Tibial nerve (tissue), 4 donors: ENCODE results near the gene COX6A1. TPM values are rescaled to one million over a fixed set of nuclear protein-coding genes. Genes with fewer than 3 reads are reported as not detected.

Experiments used
- DNase-seq, 2 donors: peaks; one replicate each; pipeline ENCODE4 v3.0.0-alpha.2; 2019; ENCODE audit warnings: low spot score in 2 of 2
- H3K27ac ChIP-seq, 4 donors: fragments of 200-600 bp; sonication (generic) in 3 of 4; one replicate each; pipeline ENCODE4 v1.5.1; 2017 to 2019; ENCODE audit warnings: mild to moderate bottlenecking in 1 of 4
- H3K27me3 ChIP-seq, 2 donors: fragments of 200-600 bp; sonication (generic) in 1 of 2; one replicate each; pipeline versions ENCODE4 v1.5.1 to v1.6.0; 2017 to 2019
- H3K36me3 ChIP-seq, 3 donors: fragments of 200-600 bp; sonication (generic); one replicate each; pipeline ENCODE4 v1.5.1; 2018 to 2019
- H3K4me1 ChIP-seq, 4 donors: fragments of 200-600 bp; sonication (generic) in 3 of 4; one replicate each; pipeline ENCODE4 v1.5.1; 2017 to 2019
- H3K4me3 ChIP-seq, 4 donors: fragments of 200-600 bp; sonication (generic) in 3 of 4; one replicate each; pipeline ENCODE4 v1.5.1; 2017 to 2019; ENCODE audit warnings: mild to moderate bottlenecking in 1 of 4, moderate library complexity in 1 of 4
- H3K9me3 ChIP-seq, 4 donors: fragments of 200-600 bp; sonication (generic) in 3 of 4; one replicate each; pipeline ENCODE4 v1.5.1; 2017 to 2019
- EP300 ChIP-seq, 2 donors: sonication (generic); formaldehyde crosslinking; IDR thresholded peaks; one replicate each; pipeline ENCODE4 v1.6.1; 2017; ENCODE audit warnings: antibody characterized with exemption in 2 of 2, mild to moderate bottlenecking in 1 of 2
- POLR2A ChIP-seq, 2 donors: fragments of 450-650 bp; IDR thresholded peaks; one replicate each; pipeline ENCODE4 v1.6.1; 2017; ENCODE audit warnings: antibody characterized with exemption in 2 of 2, mild to moderate bottlenecking in 2 of 2, moderate library complexity in 2 of 2
- WGBS, 2 donors: methylation state at CpG; one replicate each; pipeline ENCODE4 v1.1.5; 2018; 5-methylcytosine and 5-hydroxymethylcytosine counted together
- total RNA-seq, 4 donors: library from RNA; depleted of rRNA; stranded (reverse); fragments of >200 nt; gene quantifications; one replicate each; pipeline ENCODE4 v1.1.0, GENCODE V29; 2016
- TF ChIP-seq, protein P1 (sequence below), 5 experiments: fragments of 200-600 bp in 3 of 5; fragments of 450-650 bp in 2 of 5; sonication (generic) in 3 of 5; IDR thresholded peaks; one replicate each; pipeline ENCODE4 v1.5.1; 2016 to 2019; ENCODE audit warnings: antibody characterized with exemption in 5 of 5, mild to moderate bottlenecking in 3 of 5, moderate library complexity in 2 of 5

Gene COX6A1
- total RNA-seq, 4 donors from 2014 or later: 458 to 661 (median 570) TPM

- no peak overlapping the region for H3K4me3 ChIP-seq
- no peak overlapping the region for H3K27ac ChIP-seq
- WGBS, 2 donors: 71 to 75% methylated on average over 5 of the region's 5 CpGs
- TF ChIP-seq, protein P1, sequence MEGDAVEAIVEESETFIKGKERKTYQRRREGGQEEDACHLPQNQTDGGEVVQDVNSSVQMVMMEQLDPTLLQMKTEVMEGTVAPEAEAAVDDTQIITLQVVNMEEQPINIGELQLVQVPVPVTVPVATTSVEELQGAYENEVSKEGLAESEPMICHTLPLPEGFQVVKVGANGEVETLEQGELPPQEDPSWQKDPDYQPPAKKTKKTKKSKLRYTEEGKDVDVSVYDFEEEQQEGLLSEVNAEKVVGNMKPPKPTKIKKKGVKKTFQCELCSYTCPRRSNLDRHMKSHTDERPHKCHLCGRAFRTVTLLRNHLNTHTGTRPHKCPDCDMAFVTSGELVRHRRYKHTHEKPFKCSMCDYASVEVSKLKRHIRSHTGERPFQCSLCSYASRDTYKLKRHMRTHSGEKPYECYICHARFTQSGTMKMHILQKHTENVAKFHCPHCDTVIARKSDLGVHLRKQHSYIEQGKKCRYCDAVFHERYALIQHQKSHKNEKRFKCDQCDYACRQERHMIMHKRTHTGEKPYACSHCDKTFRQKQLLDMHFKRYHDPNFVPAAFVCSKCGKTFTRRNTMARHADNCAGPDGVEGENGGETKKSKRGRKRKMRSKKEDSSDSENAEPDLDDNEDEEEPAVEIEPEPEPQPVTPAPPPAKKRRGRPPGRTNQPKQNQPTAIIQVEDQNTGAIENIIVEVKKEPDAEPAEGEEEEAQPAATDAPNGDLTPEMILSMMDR (IDR thresholded peaks at IDR 0.05): no peak
- TF ChIP-seq EP300 (IDR thresholded peaks at IDR 0.05): no peak
- no peak for TF ChIP-seq POLR2A (IDR thresholded peaks at IDR 0.05)
- no peaks in the 10 kb centered on the region for H3K4me1 ChIP-seq
- no peak for DNase-seq
- no peaks in the 10 kb centered on the region for H3K9me3 ChIP-seq
- H3K36me3 ChIP-seq: peaks cover 0 to 19% (median 0%) of the 10 kb centered on the region in 3 donors
- H3K27me3 ChIP-seq: no peaks in the 10 kb centered on the region
Observed at GRCh38 chr12:120488057-120488640, 50.2 kb downstream of the COX6A1 start.

DNA sequence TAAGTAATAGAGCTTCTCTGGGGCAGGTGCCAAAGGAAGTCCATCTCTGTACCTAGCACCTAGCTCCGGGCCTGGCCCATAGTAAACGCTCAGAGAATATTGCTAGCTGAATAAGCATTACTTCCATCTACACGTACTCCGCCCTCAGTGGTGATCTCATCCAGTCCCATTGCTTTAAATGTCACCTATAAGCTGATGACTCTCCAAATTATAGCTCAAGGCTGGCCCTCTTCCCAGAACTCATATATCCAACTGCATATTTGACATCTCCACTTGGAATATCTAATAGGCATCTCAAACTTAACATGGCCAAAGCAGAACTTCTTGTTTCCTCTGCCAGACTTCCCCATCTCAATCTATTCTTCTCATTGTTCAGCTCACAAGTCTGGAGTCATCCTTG is 51.1 kb downstream of the COX6A1 start:
- Histone ChIP-seq H3K9me3 (no peaks in the 10 kb centered on the region), H3K27me3 (no peaks in the 10 kb centered on the region), H3K36me3 (peaks cover 0 to 19% (median 0%) of the 10 kb centered on the region in 3 donors), H3K27ac (no peak overlapping the region), H3K4me3 (no peak overlapping the region), H3K4me1 (no peaks in the 10 kb centered on the region)
- TF ChIP-seq POLR2A (IDR thresholded peaks at IDR 0.05): no peak
- no peak for DNase-seq
- 89 to 94% methylated on average over 4 of the region's 4 CpGs for WGBS, 2 donors

GRCh38 chr12:120490325-120490724 is 52.4 kb downstream of the COX6A1 start:
- TF ChIP-seq POLR2A (IDR thresholded peaks at IDR 0.05): no peak
- TF ChIP-seq, protein P1 (IDR thresholded peaks at IDR 0.05): no peak
- TF ChIP-seq EP300 (IDR thresholded peaks at IDR 0.05): no peak
- H3K27ac ChIP-seq: no peak overlapping the region
- WGBS, 2 donors: 89 to 93% methylated on average over 5 of the region's 5 CpGs
- no peaks in the 10 kb centered on the region for H3K9me3 ChIP-seq
- DNase-seq: no peak
- no peak overlapping the region for H3K4me3 ChIP-seq
- peaks cover 0 to 6% (median 2%) of the 10 kb centered on the region in 4 donors for H3K4me1 ChIP-seq
- H3K36me3 ChIP-seq: peaks cover 0 to 19% (median 0%) of the 10 kb centered on the region in 3 donors
- H3K27me3 ChIP-seq: no peaks in the 10 kb centered on the region

Other genes starting within 250 kb of the COX6A1 start
- gene GCN1, start 243.4 kb upstream of the COX6A1 start, total RNA-seq: 100 to 1,000 TPM in 2 of 4 donors, 10 to 100 TPM in 2; 44.6 to 138 (median 106) TPM
- 1,000 to 10,000 TPM; 1,234 to 2,921 (median 1,418) TPM for gene RPLP0, start 237.0 kb upstream of the COX6A1 start, total RNA-seq
- 100 to 1,000 TPM; 217 to 428 (median 330) TPM for gene PXN, start 172.4 kb upstream of the COX6A1 start, total RNA-seq
- gene RNU4-2, start 146.2 kb upstream of the COX6A1 start, total RNA-seq: under 1 TPM; under 0.01 TPM
- gene RNU4-1, start 144.9 kb upstream of the COX6A1 start, total RNA-seq: under 1 TPM in 3 of 4 donors, not detected in 1; under 0.01 TPM
- gene SIRT4, start 135.8 kb upstream of the COX6A1 start, total RNA-seq: 1 to 10 TPM in 3 of 4 donors, under 1 TPM in 1; 0.87 to 5.7 (median 1.9) TPM
- 10 to 100 TPM in 1 of 4 donors, not detected in 3; 11.4 TPM for gene PLA2G1B, start 110.3 kb upstream of the COX6A1 start, total RNA-seq
- gene MSI1, start 68.9 kb upstream of the COX6A1 start, total RNA-seq: 1 to 10 TPM in 1 of 4 donors, under 1 TPM in 2, not detected in 1; 0.22 to 1.2 (median 0.59) TPM
- 10 to 100 TPM in 1 of 4 donors, 1 to 10 TPM in 3; 2.4 to 17.0 (median 7.0) TPM for gene TRIAP1, start 8.3 kb downstream of the COX6A1 start, total RNA-seq
- 10 to 100 TPM; 21.0 to 37.3 (median 29.2) TPM for gene GATC, start 8.3 kb downstream of the COX6A1 start, total RNA-seq
- gene SRSF9, start 31.6 kb downstream of the COX6A1 start, total RNA-seq: 10 to 100 TPM; 66.6 to 90.6 (median 77.1) TPM
- 100 to 1,000 TPM; 175 to 306 (median 258) TPM for gene DYNLL1, start 58.0 kb downstream of the COX6A1 start, total RNA-seq
- gene COQ5, start 91.0 kb downstream of the COX6A1 start, total RNA-seq: 10 to 100 TPM; 21.6 to 23.7 (median 23.4) TPM
- gene RNF10, start 96.2 kb downstream of the COX6A1 start, total RNA-seq: 100 to 1,000 TPM; 201 to 306 (median 264) TPM
- gene POP5, start 143.3 kb downstream of the COX6A1 start, total RNA-seq: 10 to 100 TPM; 32.6 to 57.6 (median 51.7) TPM
- gene CABP1, start 202.5 kb downstream of the COX6A1 start, total RNA-seq: under 1 TPM in 2 of 4 donors, not detected in 2; 0.21 to 0.22 TPM
- gene MLEC, start 249.0 kb downstream of the COX6A1 start, total RNA-seq: 10 to 100 TPM; 42.6 to 67.8 (median 58.6) TPM